Neuronal stem cell (in vitro differentiated cells): ENCODE data around the gene HOXD10.

ENCODE experiments used
- DNase-seq: peaks from one replicate; pipeline ENCODE4 v3.0.0-alpha.2; 2013; ENCODE audit warnings: low spot score
- H2AFZ ChIP-seq: one replicate; pipeline ENCODE4 v1.6.1; 2013; ENCODE audit warnings: mild to moderate bottlenecking, low read length, inconsistent platforms
- H2AK5ac ChIP-seq: 2 replicates; pipeline ENCODE4 v1.6.1; 2013; ENCODE audit warnings: low read depth, mild to moderate bottlenecking, inconsistent platforms, low read length, moderate library complexity, mixed read lengths
- H2BK120ac ChIP-seq: 2 replicates; pipeline ENCODE4 v1.6.1; 2013; ENCODE audit warnings: low read depth, mild to moderate bottlenecking, inconsistent platforms, low read length, moderate library complexity, mixed read lengths
- H2BK12ac ChIP-seq: one replicate; pipeline ENCODE4 v1.6.1; 2013; ENCODE audit warnings: low read length, inconsistent platforms
- H2BK15ac ChIP-seq: 2 replicates; pipeline ENCODE4 v1.6.1; 2013; ENCODE audit warnings: mild to moderate bottlenecking, low read length, inconsistent platforms, mixed read lengths
- H2BK5ac ChIP-seq: one replicate; pipeline ENCODE4 v1.6.1; 2013; ENCODE audit warnings: inconsistent platforms, mild to moderate bottlenecking, low read length, moderate library complexity
- H3K14ac ChIP-seq: one replicate; pipeline ENCODE4 v1.6.1; 2013; ENCODE audit warnings: low read length, inconsistent platforms
- H3K18ac ChIP-seq: 2 replicates; pipeline ENCODE4 v1.6.1; 2013; ENCODE audit warnings: low read length, inconsistent platforms
- H3K23ac ChIP-seq: 2 replicates; pipeline ENCODE4 v1.6.1; 2013; ENCODE audit warnings: low read depth, mild to moderate bottlenecking, mixed read lengths, low read length, inconsistent platforms; ENCODE audit not compliant: poor library complexity
- H3K27ac ChIP-seq: replicated peaks from 3 replicates; pipeline ENCODE4 v1.5.1; 2013; ENCODE audit warnings: low read length, inconsistent platforms
- H3K27me3 ChIP-seq, 3 experiments: 2 replicates each; pipeline ENCODE4 v1.6.1; 2013; ENCODE audit warnings: low read length in 3 of 3, mild to moderate bottlenecking in 2 of 3, inconsistent platforms in 1 of 3, low read depth in 1 of 3, mixed read lengths in 1 of 3, moderate library complexity in 1 of 3; ENCODE audit not compliant: control insufficient read depth in 3 of 3, insufficient read depth in 3 of 3
- H3K36me3 ChIP-seq, 2 donors: replicated peaks in 1 of 2; 2 replicates each; pipeline ENCODE4 v1.6.1; 2013; ENCODE audit warnings: low read length in 2 of 2; ENCODE audit not compliant: control insufficient read depth in 2 of 2, insufficient read depth in 2 of 2
- H3K4ac ChIP-seq: 2 replicates; pipeline ENCODE4 v1.6.1; 2013; ENCODE audit warnings: inconsistent platforms, mild to moderate bottlenecking, low read length, moderate library complexity
- H3K4me1 ChIP-seq, 2 donors: 1 replicate in 1 of 2; 2 replicates in 1 of 2; pipeline ENCODE4 v1.6.1; 2013; ENCODE audit warnings: low read length in 2 of 2, low read depth in 1 of 2; ENCODE audit not compliant: control insufficient read depth in 2 of 2, insufficient read depth in 1 of 2
- H3K4me2 ChIP-seq: one replicate; pipeline ENCODE4 v1.6.1; 2013; ENCODE audit warnings: mild to moderate bottlenecking, low read length, inconsistent platforms; ENCODE audit not compliant: insufficient read depth, poor library complexity, severe bottlenecking
- H3K4me3 ChIP-seq, 2 donors: 2 replicates each; pipeline ENCODE4 v1.5.1; 2013; ENCODE audit warnings: low read length in 2 of 2, mild to moderate bottlenecking in 2 of 2, inconsistent platforms in 1 of 2, moderate library complexity in 1 of 2
- H3K79me1 ChIP-seq: one replicate; pipeline ENCODE4 v1.6.1; 2013; ENCODE audit warnings: low read depth, mild to moderate bottlenecking, inconsistent platforms, low read length, moderate library complexity
- H3K9ac ChIP-seq: one replicate; pipeline ENCODE4 v1.6.1; 2013; ENCODE audit warnings: mild to moderate bottlenecking, low read depth, low read length, inconsistent platforms; ENCODE audit not compliant: poor library complexity
- H3K9me3 ChIP-seq, 2 donors: replicated peaks in 1 of 2; 2 replicates each; pipeline versions ENCODE3 to v1.6.1; 2013; ENCODE audit warnings: low read length in 2 of 2, mild to moderate bottlenecking in 2 of 2, inconsistent platforms in 1 of 2, low read depth in 1 of 2, mixed read lengths in 1 of 2, moderate library complexity in 1 of 2; ENCODE audit not compliant: control insufficient read depth in 2 of 2, insufficient read depth in 1 of 2
- H4K8ac ChIP-seq: one replicate; pipeline ENCODE4 v1.6.1; 2013; ENCODE audit warnings: low read depth, mild to moderate bottlenecking, inconsistent platforms, low read length, moderate library complexity
- H4K91ac ChIP-seq: one replicate; pipeline ENCODE4 v1.6.1; 2013; ENCODE audit warnings: low read length, low read depth, mild to moderate bottlenecking, inconsistent platforms; ENCODE audit not compliant: poor library complexity
- WGBS, 2 donors: extraction: QIAGEN DNeasy Blood & Tissue Kit; methylation state at CpG; one replicate each; pipeline ENCODE4 v1.1.7; 2013; ENCODE audit warnings: missing lambda C conversion rate in 2 of 2, mixed read lengths in 1 of 2; ENCODE audit not compliant: insufficient read length in 2 of 2, insufficient replicate concordance in 1 of 2; ENCODE audit errors: extremely low coverage in 2 of 2; 5-methylcytosine and 5-hydroxymethylcytosine counted together

The HOXD10 gene

GRCh38 chr2:176128982-176129796 is 12.6 kb downstream of the HOXD10 start, which contains the start of gene HOXD8:
HOXD8 (plus strand) TSS chr2:176129705; CDS start chr2:176130367, 662 bp downstream.
- H4K8ac ChIP-seq: no peak within 1 kb of the TSS
- peak within 1 kb of the TSS; percentile 27 to 68 for H3K4me3 ChIP-seq
- H2AFZ ChIP-seq: peak within 1 kb of the TSS; percentile 87
- no peak within 1 kb of the TSS for H3K18ac ChIP-seq
- DNase-seq: no peak
- no peak within 1 kb of the TSS for H3K27ac ChIP-seq
- H2BK5ac ChIP-seq: no peak within 1 kb of the TSS
- H3K23ac ChIP-seq: peak within 1 kb of the TSS; percentile 30
- no peaks in the 10 kb centered on the region for H3K79me1 ChIP-seq
- no peaks in the 10 kb centered on the region for H3K9me3 ChIP-seq
- WGBS, 2 donors: no CpG with 5 or more reads among the region's 64 CpGs
- H4K91ac ChIP-seq: no peak within 1 kb of the TSS
- peaks cover 0 to 5% of the 10 kb centered on the region in 2 donors for H3K4me1 ChIP-seq
- H3K27me3 ChIP-seq: peaks cover 36 to 98% (median 90%) of the 10 kb centered on the region in 3 experiments
- no peak within 1 kb of the TSS for H2BK15ac ChIP-seq
- H3K4me2 ChIP-seq: peak within 1 kb of the TSS; percentile 67
- no peak within 1 kb of the TSS for H2AK5ac ChIP-seq
- no peak within 1 kb of the TSS for H3K4ac ChIP-seq
- no peak within 1 kb of the TSS for H3K9ac ChIP-seq
- no peak within 1 kb of the TSS for H3K14ac ChIP-seq
- no peak within 1 kb of the TSS for H2BK12ac ChIP-seq
- no peaks in the 10 kb centered on the region for H3K36me3 ChIP-seq
- no peak within 1 kb of the TSS for H2BK120ac ChIP-seq

- Histone ChIP-seq H2BK15ac (no peak overlapping the region), H3K36me3 (no peaks in the 10 kb centered on the region), H2BK120ac (no peak overlapping the region), H3K27me3 (peaks cover 34 to 98% (median 90%) of the 10 kb centered on the region in 3 experiments), H3K23ac (peak overlapping the region; percentile 30), H2BK5ac (no peak overlapping the region), H4K8ac (no peak overlapping the region), H4K91ac (no peak overlapping the region), H3K14ac (no peak overlapping the region), H2BK12ac (no peak overlapping the region), H3K9ac (no peak overlapping the region), H3K9me3 (no peaks in the 10 kb centered on the region), H3K18ac (no peak overlapping the region), H2AK5ac (no peak overlapping the region), H2AFZ (peak overlapping the region; percentile 87), H3K27ac (no peak overlapping the region), H3K79me1 (no peaks in the 10 kb centered on the region), H3K4me2 (peak overlapping the region; percentile 67), H3K4me1 (peaks cover 0 to 5% of the 10 kb centered on the region in 2 donors), H3K4me3 (peak overlapping the region; percentile 27 to 68), H3K4ac (no peak overlapping the region)
- no peak for DNase-seq
- no CpG with 5 or more reads among the region's 43 CpGs for WGBS, 2 donors
Measured at GRCh38 chr2:176129813-176130146, 13.2 kb downstream of the HOXD10 start.

- Histone ChIP-seq H3K9me3 (no peaks in the 10 kb centered on the region), H3K4ac (no peak overlapping the region), H3K79me1 (no peaks in the 10 kb centered on the region), H3K27me3 (peaks cover 33 to 98% (median 90%) of the 10 kb centered on the region in 3 experiments), H3K9ac (no peak overlapping the region), H3K18ac (no peak overlapping the region), H3K27ac (no peak overlapping the region), H2AFZ (peak overlapping the region; percentile 87), H3K14ac (no peak overlapping the region), H3K4me3 (peak overlapping the region; percentile 27 to 68), H4K91ac (no peak overlapping the region), H3K36me3 (no peaks in the 10 kb centered on the region), H2BK120ac (no peak overlapping the region), H2AK5ac (no peak overlapping the region), H3K4me2 (peak overlapping the region; percentile 67), H2BK12ac (no peak overlapping the region), H3K4me1 (peaks cover 0 to 5% of the 10 kb centered on the region in 2 donors), H2BK5ac (no peak overlapping the region), H4K8ac (no peak overlapping the region), H3K23ac (peak overlapping the region; percentile 30), H2BK15ac (no peak overlapping the region)
- DNase-seq: no peak
- WGBS, 2 donors: no CpG with 5 or more reads among the region's 100 CpGs
Measured at GRCh38 chr2:176130147-176130956, 13.8 kb downstream of the HOXD10 start.
